Keratinocyte (primary cell): Measurements from ENCODE around the gene SKI. TPM values are rescaled to one million over a fixed set of nuclear protein-coding genes. Genes with fewer than 3 reads are reported as not detected.

Experiments
- DNase-seq: peaks from one replicate; pipeline ENCODE4 v3.0.0-alpha.2; 2011; ENCODE audit warnings: low read depth, missing footprints, low spot score
- FAIRE-seq: peaks from 2 replicates; lab custom pipeline; 2011; peaks lifted over from hg19 to GRCh38; lab: Jason Lieb, UNC
- H2AFZ ChIP-seq: 2 replicates; pipeline ENCODE4 v1.6.0; 2012; ENCODE audit warnings: low read length, control low read depth, inconsistent platforms; ENCODE audit not compliant: control insufficient read depth
- H3K27ac ChIP-seq: 2 replicates; pipeline ENCODE4 v1.5.1; 2011; ENCODE audit warnings: low read length; ENCODE audit not compliant: control insufficient read depth, insufficient read depth
- H3K27me3 ChIP-seq: 3 replicates; pipeline ENCODE4 v1.6.0; 2011; ENCODE audit warnings: low read length; ENCODE audit not compliant: control insufficient read depth, insufficient read depth; ENCODE audit errors: extremely low read depth
- H3K36me3 ChIP-seq, 2 experiments: 2 replicates in 1 of 2; 3 replicates in 1 of 2; pipeline ENCODE4 v1.5.1; 2011; ENCODE audit warnings: low read length in 2 of 2, mild to moderate bottlenecking in 1 of 2; ENCODE audit not compliant: control insufficient read depth in 2 of 2, insufficient read depth in 2 of 2; ENCODE audit errors: extremely low read depth in 1 of 2
- H3K4me1 ChIP-seq: 3 replicates; pipeline ENCODE4 v1.5.1; 2011; ENCODE audit warnings: low read length; ENCODE audit not compliant: control insufficient read depth, insufficient read depth; ENCODE audit errors: extremely low read depth
- H3K4me2 ChIP-seq: 3 replicates; pipeline ENCODE4 v1.6.0; 2011; ENCODE audit warnings: low read depth, low read length; ENCODE audit not compliant: control insufficient read depth, insufficient read depth; ENCODE audit errors: extremely low read depth
- H3K4me3 ChIP-seq, 3 experiments: fragments of 200-600 bp in 1 of 3; sonication (generic) in 1 of 3; 2 replicates in 2 of 3; 3 replicates in 1 of 3; pipeline ENCODE4 v1.5.1; 2011 to 2016; ENCODE audit warnings: low read length in 3 of 3, mild to moderate bottlenecking in 3 of 3, control low read depth in 2 of 3, inconsistent platforms in 1 of 3, low read depth in 1 of 3, mixed read lengths in 1 of 3, mixed run types in 1 of 3, moderate library complexity in 1 of 3; ENCODE audit not compliant: control insufficient read depth in 2 of 3, insufficient read depth in 2 of 3; ENCODE audit errors: extremely low read depth in 1 of 3
- H3K79me2 ChIP-seq: 2 replicates; pipeline ENCODE4 v1.6.0; 2012; ENCODE audit warnings: low read length; ENCODE audit not compliant: control insufficient read depth, insufficient read depth
- H3K9ac ChIP-seq: 3 replicates; pipeline ENCODE4 v1.6.0; 2011; ENCODE audit warnings: low read length; ENCODE audit not compliant: control insufficient read depth, insufficient read depth; ENCODE audit errors: extremely low read depth
- H3K9me1 ChIP-seq: 3 replicates; pipeline ENCODE4 v1.6.0; 2011; ENCODE audit warnings: low read length; ENCODE audit not compliant: control insufficient read depth, insufficient read depth; ENCODE audit errors: extremely low read depth
- H3K9me3 ChIP-seq: 2 replicates; pipeline ENCODE4 v1.5.1; 2012; ENCODE audit warnings: low read depth, low read length; ENCODE audit not compliant: control insufficient read depth
- H4K20me1 ChIP-seq: 3 replicates; pipeline ENCODE4 v1.6.0; 2011; ENCODE audit warnings: low read length; ENCODE audit not compliant: control insufficient read depth, insufficient read depth; ENCODE audit errors: extremely low read depth
- EZH2 ChIP-seq: IDR thresholded peaks from one replicate; pipeline ENCODE4 v1.6.1; 2012; ENCODE audit warnings: inconsistent platforms, mild to moderate bottlenecking, low read length, moderate library complexity
- dilution Hi-C: fragments of 300-500 bp; cut with MboI; formaldehyde crosslinking; loops from one replicate; pipeline ENCODE4 v1.7.0; 2020; ENCODE audit warnings: low sequenced_read_pairs; ENCODE audit not compliant: extremely low pct_ligation_motif_present
- polyA plus RNA-seq, 5 experiments: library from polyadenylated mRNA; depleted of rRNA in 3 of 5; stranded (reverse) in 3 of 5; stranded (forward) in 1 of 5; unstranded in 1 of 5; fragments of >200 nt; gene quantifications; 1 replicate in 1 of 5; 2 replicates in 3 of 5; 3 replicates in 1 of 5; pipeline versions ENCODE4 v1.2.1 to v1.2.3, GENCODE V29; 2011 to 2012; ENCODE audit warnings: missing spikeins in 2 of 5, low read depth in 1 of 5, low replicate concordance in 1 of 5
- TF ChIP-seq, protein P1 (sequence below), 3 experiments: IDR thresholded peaks in 1 of 3; conservative IDR thresholded peaks in 1 of 3; optimal IDR thresholded peaks in 1 of 3; 2 replicates in 2 of 3; 3 replicates in 1 of 3; pipeline versions ENCODE3 to v1.5.1; 2011; ENCODE audit warnings: low read length in 3 of 3, mild to moderate bottlenecking in 3 of 3, moderate library complexity in 2 of 3, control low read depth in 1 of 3, inconsistent platforms in 1 of 3; ENCODE audit not compliant: insufficient read depth in 2 of 3; ENCODE audit errors: extremely low read depth in 1 of 3

SKI gene
- polyA plus RNA-seq, 1 donor (not counting 4 experiments of a cell fraction or from before 2014, with no cell fraction given), result 4.8 TPM

DNA sequence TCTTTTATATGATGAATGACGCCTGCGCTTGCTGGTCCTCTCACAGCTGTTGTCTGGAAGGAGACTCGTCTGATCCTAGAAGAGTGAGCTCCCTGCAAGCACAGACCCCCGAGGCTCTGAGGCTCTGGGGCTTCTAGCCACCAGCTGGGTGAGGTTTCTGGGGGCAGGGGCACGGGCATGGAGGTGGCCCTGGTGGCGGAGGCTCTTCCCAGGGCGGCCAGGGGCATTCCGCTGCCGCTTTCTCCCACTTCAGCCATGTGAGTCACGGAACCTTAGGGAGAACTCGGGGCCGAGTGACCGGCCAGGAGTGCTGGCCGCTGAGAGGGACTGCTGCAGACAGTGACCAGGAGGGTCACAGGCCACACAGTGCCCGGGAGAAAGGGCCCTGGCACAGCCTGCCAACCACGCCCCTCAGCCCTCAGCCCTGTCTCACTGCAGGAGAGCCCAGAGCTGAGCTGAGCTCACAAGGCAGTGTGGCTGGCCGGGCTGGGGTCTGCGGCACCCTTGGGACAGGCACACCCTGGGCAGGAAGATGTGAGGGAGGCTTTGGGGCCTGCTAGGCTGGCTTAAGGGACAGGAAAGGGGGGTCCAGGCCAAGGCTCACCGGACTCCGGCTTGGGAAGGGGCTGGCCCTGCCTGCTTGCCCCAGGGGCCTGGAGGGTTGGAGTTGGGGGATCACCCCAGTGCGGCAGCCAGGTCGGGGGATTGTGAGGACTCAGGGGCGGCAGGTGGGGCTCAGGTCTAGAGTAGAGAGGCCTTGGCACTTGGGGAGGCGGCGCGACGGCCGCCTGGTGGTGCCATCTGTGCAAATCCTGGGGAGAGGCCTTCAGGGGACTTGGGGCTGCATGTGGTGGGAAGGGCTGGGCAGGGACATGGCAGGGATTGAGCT, 127.5 kb downstream of the SKI start:
- H3K9ac ChIP-seq, result no peak overlapping the region
- H3K36me3 ChIP-seq, result no peaks in the 10 kb centered on the region
- H3K79me2 ChIP-seq, result no peaks in the 10 kb centered on the region
- no peak overlapping the region for H3K4me2 ChIP-seq
- DNase-seq (no peak), FAIRE-seq (no peak)
- dilution Hi-C loops, result no loop called here
- H3K4me3 ChIP-seq, result no peak overlapping the region
- H3K27me3 ChIP-seq, result peaks cover 30% of the 10 kb centered on the region
- H3K4me1 ChIP-seq, result no peaks in the 10 kb centered on the region
- H2AFZ ChIP-seq, result no peak overlapping the region
- no peaks in the 10 kb centered on the region for H3K9me1 ChIP-seq
- H4K20me1 ChIP-seq, result no peaks in the 10 kb centered on the region
- H3K9me3 ChIP-seq, result no peaks in the 10 kb centered on the region
- H3K27ac ChIP-seq, result no peak overlapping the region
- TF ChIP-seq EZH2, result no peak
- TF ChIP-seq, protein P1, sequence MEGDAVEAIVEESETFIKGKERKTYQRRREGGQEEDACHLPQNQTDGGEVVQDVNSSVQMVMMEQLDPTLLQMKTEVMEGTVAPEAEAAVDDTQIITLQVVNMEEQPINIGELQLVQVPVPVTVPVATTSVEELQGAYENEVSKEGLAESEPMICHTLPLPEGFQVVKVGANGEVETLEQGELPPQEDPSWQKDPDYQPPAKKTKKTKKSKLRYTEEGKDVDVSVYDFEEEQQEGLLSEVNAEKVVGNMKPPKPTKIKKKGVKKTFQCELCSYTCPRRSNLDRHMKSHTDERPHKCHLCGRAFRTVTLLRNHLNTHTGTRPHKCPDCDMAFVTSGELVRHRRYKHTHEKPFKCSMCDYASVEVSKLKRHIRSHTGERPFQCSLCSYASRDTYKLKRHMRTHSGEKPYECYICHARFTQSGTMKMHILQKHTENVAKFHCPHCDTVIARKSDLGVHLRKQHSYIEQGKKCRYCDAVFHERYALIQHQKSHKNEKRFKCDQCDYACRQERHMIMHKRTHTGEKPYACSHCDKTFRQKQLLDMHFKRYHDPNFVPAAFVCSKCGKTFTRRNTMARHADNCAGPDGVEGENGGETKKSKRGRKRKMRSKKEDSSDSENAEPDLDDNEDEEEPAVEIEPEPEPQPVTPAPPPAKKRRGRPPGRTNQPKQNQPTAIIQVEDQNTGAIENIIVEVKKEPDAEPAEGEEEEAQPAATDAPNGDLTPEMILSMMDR (optimal IDR thresholded peaks at IDR 0.05 in 1 of 3, IDR thresholded peaks at IDR 0.05 in 1 of 3, conservative IDR thresholded peaks at IDR 0.05 in 1 of 3; ENCODE audit: extremely low read depth in 1 of 3, insufficient read depth in 2 of 3, low read length in 3 of 3), result no peak

DNA sequence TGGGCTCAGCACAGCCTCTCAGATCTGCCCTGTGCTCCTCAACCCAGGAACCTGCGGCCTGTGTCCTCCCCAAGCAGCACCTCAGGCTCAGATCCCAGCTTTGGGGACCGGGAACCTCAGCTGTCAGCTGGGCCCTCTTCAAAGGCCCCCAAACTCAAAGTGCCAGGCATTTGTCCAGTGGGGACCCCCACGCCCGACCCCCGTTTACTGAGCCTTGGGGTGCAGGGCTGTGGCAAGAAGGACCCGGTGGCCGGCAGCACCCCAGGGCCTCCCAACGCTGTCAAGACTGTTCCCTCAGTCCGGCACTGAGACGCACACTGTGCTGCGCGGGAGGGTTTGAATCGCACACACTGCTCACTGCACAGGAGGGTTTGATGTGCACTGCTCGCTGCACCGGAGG, 128.3 kb downstream of the SKI start:
- no peaks in the 10 kb centered on the region for H3K36me3 ChIP-seq
- H2AFZ ChIP-seq, result no peak overlapping the region
- dilution Hi-C loops, result no loop called here
- no peak overlapping the region for H3K4me3 ChIP-seq
- no peaks in the 10 kb centered on the region for H3K79me2 ChIP-seq
- TF ChIP-seq, protein P1 (optimal IDR thresholded peaks at IDR 0.05 in 1 of 3, IDR thresholded peaks at IDR 0.05 in 1 of 3, conservative IDR thresholded peaks at IDR 0.05 in 1 of 3; ENCODE audit: extremely low read depth in 1 of 3, insufficient read depth in 2 of 3, low read length in 3 of 3), result no peak
- no peak for TF ChIP-seq EZH2
- DNase-seq (no peak), FAIRE-seq (no peak)
- H3K27ac ChIP-seq, result no peak overlapping the region
- no peaks in the 10 kb centered on the region for H3K9me3 ChIP-seq
- no peak overlapping the region for H3K4me2 ChIP-seq
- H4K20me1 ChIP-seq, result no peaks in the 10 kb centered on the region
- H3K9ac ChIP-seq, result no peak overlapping the region
- H3K27me3 ChIP-seq, result peaks cover 26% of the 10 kb centered on the region
- H3K9me1 ChIP-seq, result no peaks in the 10 kb centered on the region
- no peaks in the 10 kb centered on the region for H3K4me1 ChIP-seq
